Brain microvascular endothelial cell (primary cell): ENCODE data around the gene LAPTM5.

ENCODE experiments used
- DNase-seq: peaks from one replicate; pipeline ENCODE4 v3.0.0-alpha.2; 2020
- H3K27ac ChIP-seq: fragments of 250-450 bp; sonication (Bioruptor Pico); 2 replicates; pipeline ENCODE4 v1.5.1; 2020; ENCODE audit warnings: mild to moderate bottlenecking, moderate library complexity
- H3K27me3 ChIP-seq: fragments of 250-450 bp; sonication (Bioruptor Pico); replicated peaks from 2 replicates; pipeline ENCODE4 v1.5.1; 2020; ENCODE audit warnings: mild to moderate bottlenecking
- H3K36me3 ChIP-seq: fragments of 250-450 bp; sonication (Bioruptor Pico); replicated peaks from 2 replicates; pipeline ENCODE4 v1.5.1; 2020; ENCODE audit warnings: mild to moderate bottlenecking
- H3K4me3 ChIP-seq: 2 replicates; pipeline ENCODE4 v1.5.1; 2011; ENCODE audit warnings: low read depth, mild to moderate bottlenecking, control low read depth, low read length, moderate library complexity
- CTCF ChIP-seq: IDR thresholded peaks from 2 replicates; pipeline ENCODE4 v1.5.1; 2011; ENCODE audit warnings: low read depth, mild to moderate bottlenecking, moderate library complexity, low read length, control low read depth, inconsistent platforms; ENCODE audit errors: missing control alignments
- in situ Hi-C: cut with HindIII; loops from 2 replicates; pipeline ENCODE4 v1.10.0; 2017; ENCODE audit warnings: low sequenced_read_pairs, low pct_ligation_motif_present

The LAPTM5 gene

GRCh38 chr1:30779294-30780071, 21.9 kb upstream of the LAPTM5 start:
- H3K4me3 ChIP-seq: no peak overlapping the region
- H3K27ac ChIP-seq: no peak overlapping the region
- H3K36me3 ChIP-seq: no peaks in the 10 kb centered on the region
- no peaks in the 10 kb centered on the region for H3K27me3 ChIP-seq
- in situ Hi-C loops: no loop called here
- peak; percentile 70 for DNase-seq
- peak; percentile 94 for TF ChIP-seq CTCF

- no peak for TF ChIP-seq CTCF
- in situ Hi-C loops: no loop called here
- H3K36me3 ChIP-seq: no peaks in the 10 kb centered on the region
- no peak overlapping the region for H3K27ac ChIP-seq
- H3K27me3 ChIP-seq: no peaks in the 10 kb centered on the region
- H3K4me3 ChIP-seq: no peak overlapping the region
- no peak for DNase-seq
Observed at GRCh38 chr1:30778979-30779293, 21.4 kb upstream of the LAPTM5 start.

GRCh38 chr1:30778154-30778978, 20.8 kb upstream of the LAPTM5 start:
- Histone ChIP-seq H3K27ac (no peak overlapping the region), H3K36me3 (no peaks in the 10 kb centered on the region), H3K27me3 (no peaks in the 10 kb centered on the region), H3K4me3 (no peak overlapping the region)
- in situ Hi-C loops: no loop called here
- TF ChIP-seq CTCF: no peak
- peak; percentile 98 for DNase-seq

- no peak overlapping the region for H3K4me3 ChIP-seq
- in situ Hi-C loops: no loop called here
- peak; percentile 57 for TF ChIP-seq CTCF
- H3K27me3 ChIP-seq: no peaks in the 10 kb centered on the region
- no peaks in the 10 kb centered on the region for H3K36me3 ChIP-seq
- no peak overlapping the region for H3K27ac ChIP-seq
- DNase-seq: no peak
Observed at GRCh38 chr1:30777904-30778153, 20.3 kb upstream of the LAPTM5 start.

- Histone ChIP-seq H3K4me3 (no peak overlapping the region), H3K27me3 (peaks cover 1% of the 10 kb centered on the region), H3K27ac (no peak overlapping the region), H3K36me3 (no peaks in the 10 kb centered on the region)
- no peak for DNase-seq
- TF ChIP-seq CTCF: no peak
- in situ Hi-C loops: no loop called here
Observed at GRCh38 chr1:30777060-30777903, 19.7 kb upstream of the LAPTM5 start.
